HG02623 (cell line): ENCODE data around the gene PPM1H.
A peak's percentile ranks its signal among the peaks of the same experiment; 100 is the strongest.

ENCODE experiments used
- ATAC-seq: cut with Tn5 transposase; IDR thresholded peaks from one replicate; pipeline ENCODE4 v1.9.1; 2021; ENCODE audit warnings: moderate library complexity; ENCODE audit not compliant: unreplicated experiment

PPM1H gene

DNA sequence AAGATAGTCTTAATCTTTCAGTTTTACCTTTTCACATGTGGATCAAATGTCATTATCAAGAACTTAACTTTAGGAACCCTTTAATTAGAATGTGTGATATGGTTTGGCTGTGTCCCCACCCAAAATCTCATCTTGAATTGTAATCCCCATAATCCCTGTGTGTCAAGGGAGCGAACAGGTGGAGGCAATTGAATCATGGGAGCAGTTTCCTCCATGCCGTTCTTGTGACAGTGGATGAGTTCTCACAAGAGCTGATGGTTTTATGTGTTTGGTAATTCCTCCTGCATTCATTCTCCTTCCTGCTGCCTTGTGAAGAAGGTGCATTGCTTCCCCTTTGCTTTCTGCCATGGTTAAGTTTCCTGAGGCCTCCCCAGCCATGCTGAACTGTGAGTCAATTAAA, 307.8 kb downstream of the PPM1H start:
- no peak for ATAC-seq

GRCh38 chr12:62625228-62625627, 309.7 kb downstream of the PPM1H start:
- no peak for ATAC-seq

DNA sequence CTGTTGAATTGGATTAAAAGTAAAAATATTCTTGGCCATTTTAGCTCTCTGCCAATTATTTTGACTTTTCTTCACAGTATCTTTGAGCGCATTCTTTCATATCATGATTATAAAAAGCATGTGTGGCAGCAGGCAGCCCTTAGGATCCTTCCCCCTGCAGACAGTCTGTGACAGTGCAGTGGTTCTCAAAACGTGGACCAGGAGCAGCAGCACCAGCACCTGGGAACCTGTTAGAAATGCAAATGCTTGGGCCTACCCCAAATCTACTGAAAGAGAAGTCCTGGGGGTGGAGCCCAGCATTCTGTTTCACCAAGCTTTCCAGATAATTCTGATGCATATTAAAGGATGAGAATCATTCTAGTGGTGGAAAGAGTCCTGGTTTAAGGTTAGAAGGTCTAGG, 312.8 kb downstream of the PPM1H start:
- ATAC-seq: no peak

DNA sequence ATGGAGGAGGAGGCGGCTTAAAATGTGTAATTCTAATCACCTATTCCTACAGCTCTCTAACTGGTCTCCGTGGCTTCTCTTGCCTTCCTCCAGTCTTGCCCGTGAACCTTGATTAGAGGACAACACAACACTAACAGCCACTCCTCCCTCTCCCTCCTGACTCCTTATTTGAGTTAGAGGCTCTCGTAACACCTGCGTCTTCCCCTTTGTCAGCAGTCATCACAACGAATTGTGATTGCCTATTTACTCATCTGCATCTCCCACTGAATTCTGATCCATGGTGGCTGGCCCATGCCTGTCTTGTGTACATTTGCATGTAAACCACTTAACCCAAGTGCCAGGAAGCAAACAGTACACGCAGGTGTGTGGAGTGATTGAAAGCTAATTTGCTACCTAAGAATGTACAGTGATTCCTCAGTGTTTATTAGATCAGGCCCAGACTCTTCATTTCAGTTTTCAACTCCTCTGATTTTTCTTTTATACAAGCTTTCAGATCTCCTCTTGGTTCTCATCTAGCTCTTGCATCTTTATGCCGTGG, 313.8 kb downstream of the PPM1H start:
- no peak for ATAC-seq

- no peak for ATAC-seq
Measured at GRCh38 chr12:62618930-62619329, 316.0 kb downstream of the PPM1H start.

- ATAC-seq: no peak
Measured at GRCh38 chr12:62618319-62618718, 316.6 kb downstream of the PPM1H start.

GRCh38 chr12:62613081-62613480, 321.9 kb downstream of the PPM1H start:
- ATAC-seq: no peak

DNA sequence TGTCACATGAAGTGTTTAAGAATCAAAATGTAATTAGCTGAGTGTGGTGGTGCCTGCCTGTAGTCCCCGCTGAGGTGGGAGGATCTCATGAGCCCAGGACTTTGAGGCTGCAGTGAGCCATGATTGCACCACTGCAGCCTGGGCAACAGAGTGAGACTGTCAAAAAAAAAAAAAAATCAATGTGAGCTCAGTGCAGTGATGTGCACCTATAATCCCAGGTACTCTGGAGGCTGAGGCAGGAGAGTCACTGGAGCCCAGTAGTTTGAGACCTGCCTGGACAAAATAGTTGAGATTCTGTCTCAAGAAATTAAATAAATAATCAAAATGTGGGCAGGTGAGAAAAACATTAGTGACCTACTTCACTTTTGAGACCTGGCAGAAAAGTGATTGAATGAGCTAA, 328.3 kb downstream of the PPM1H start:
- ATAC-seq: no peak

- no peak for ATAC-seq
Measured at GRCh38 chr12:62605981-62606380, 329.0 kb downstream of the PPM1H start.

DNA sequence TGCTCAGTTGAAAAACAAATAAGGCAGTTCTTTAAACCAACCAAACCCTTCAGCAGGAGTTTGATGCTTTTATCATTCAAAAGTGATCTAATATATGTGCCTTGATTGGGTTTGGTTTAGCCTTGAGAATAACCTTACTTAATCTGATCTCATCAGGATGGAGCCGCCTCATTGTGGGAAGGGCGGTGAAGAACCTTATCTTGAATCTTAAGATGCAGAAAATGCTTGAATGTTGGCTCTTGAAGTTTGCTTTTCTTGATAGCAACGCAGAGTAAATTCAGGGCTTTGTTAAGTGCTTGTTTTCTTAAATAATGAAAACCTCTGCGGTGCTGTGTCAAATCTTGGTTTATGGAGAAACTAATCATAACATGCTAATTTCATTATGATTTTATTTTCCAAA, 330.1 kb downstream of the PPM1H start:
- no peak for ATAC-seq

- ATAC-seq: no peak
Measured at GRCh38 chr12:62604373-62604772, 330.6 kb downstream of the PPM1H start.

GRCh38 chr12:62603811-62604098, 331.2 kb downstream of the PPM1H start:
- no peak for ATAC-seq

- peak; percentile 59 for ATAC-seq
Measured at GRCh38 chr12:62603061-62603810, 331.7 kb downstream of the PPM1H start.

GRCh38 chr12:62602255-62603060, 332.5 kb downstream of the PPM1H start:
- ATAC-seq: peak; percentile 56

DNA sequence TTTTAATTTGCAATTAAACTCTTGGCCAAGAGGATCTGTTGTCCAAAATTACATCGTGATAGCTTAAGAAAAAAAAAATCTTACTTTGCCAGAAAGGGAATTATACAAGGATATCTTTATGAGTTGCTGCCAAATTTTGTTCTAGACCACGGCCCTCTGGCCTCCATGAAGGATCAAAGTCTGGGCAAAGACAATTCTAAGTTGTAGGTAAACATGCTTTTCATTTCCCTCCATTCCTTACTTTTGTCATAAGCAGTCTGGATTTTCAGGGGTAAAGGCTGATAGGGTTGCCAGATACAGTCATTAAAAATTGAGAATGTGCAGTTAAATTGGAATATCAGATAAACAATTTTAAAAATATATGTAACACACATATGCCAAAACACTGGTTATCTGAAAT, 333.2 kb downstream of the PPM1H start:
- ATAC-seq: no peak

- ATAC-seq: no peak
Measured at GRCh38 chr12:62599854-62600437, 335.0 kb downstream of the PPM1H start.

DNA sequence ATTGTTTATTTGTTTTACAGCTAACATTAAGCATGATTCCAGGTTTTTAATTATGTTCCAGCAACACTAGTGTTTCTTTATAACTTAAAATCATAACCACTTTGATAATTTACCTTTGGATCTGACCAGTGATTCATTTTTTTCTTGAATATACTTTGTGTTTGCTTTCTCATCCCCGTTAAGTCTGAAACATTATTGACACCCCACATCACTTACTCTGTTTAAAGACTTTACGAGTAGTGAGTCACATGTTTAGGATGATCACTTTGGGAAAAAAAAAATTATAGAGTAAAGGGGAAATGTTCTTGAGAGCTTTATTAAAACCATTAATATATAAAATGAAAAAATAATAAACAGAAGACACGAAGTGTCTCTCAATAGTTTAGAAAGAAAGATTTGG, 336.1 kb downstream of the PPM1H start:
- ATAC-seq: no peak

DNA sequence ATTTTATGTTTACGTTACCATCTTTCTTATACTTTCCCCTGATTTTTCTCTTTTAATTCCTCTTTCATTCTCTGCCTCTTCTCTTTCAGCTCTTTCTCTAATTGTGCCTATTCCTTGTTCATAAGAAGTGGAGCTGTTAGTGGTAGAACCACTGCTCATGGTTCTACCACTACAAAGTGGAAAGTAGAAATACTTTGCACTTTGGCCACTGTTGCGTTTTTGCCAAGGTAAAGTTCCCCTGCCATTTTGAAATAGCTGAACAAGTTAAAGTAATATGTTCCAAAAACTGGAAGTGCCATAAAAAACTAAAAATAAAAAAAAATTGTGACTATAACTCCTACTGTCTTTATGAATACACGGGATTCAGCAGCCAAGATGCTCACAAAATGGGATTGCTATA, 337.7 kb downstream of the PPM1H start:
- ATAC-seq: no peak
